HepG2 (cell line): Measurements from ENCODE around the gene TEF. TPM values are rescaled to one million over a fixed set of nuclear protein-coding genes. Genes with fewer than 3 reads are reported as not detected.

Experiments used
- CREBL2 ChIP-seq: sonication (generic); formaldehyde crosslinking; IDR thresholded peaks from 2 replicates; pipeline ENCODE4 v1.8.1; 2023; ENCODE audit warnings: missing genetic modification reagents, mild to moderate bottlenecking, borderline replicate concordance
- CSRNP1 ChIP-seq: sonication (generic); formaldehyde crosslinking; IDR thresholded peaks from 2 replicates; pipeline ENCODE4 v1.8.1; 2023; ENCODE audit warnings: mild to moderate bottlenecking, missing genetic modification reagents
- ERF ChIP-seq: IDR thresholded peaks from 2 replicates; pipeline ENCODE4 v1.6.1; 2018; ENCODE audit warnings: missing biosample characterization, missing genetic modification reagents
- FOSL1 ChIP-seq: sonication (generic); formaldehyde crosslinking; IDR thresholded peaks from 2 replicates; pipeline ENCODE4 v1.9.0; 2021; ENCODE audit warnings: missing genetic modification reagents, borderline replicate concordance
- HCFC1 ChIP-seq: fragments of 150-350 bp; IDR thresholded peaks from 2 replicates; pipeline ENCODE4 v1.6.1; 2014; ENCODE audit warnings: low read depth, low read length
- HNRNPUL1 ChIP-seq: fragments of 200-400 bp; formaldehyde crosslinking; IDR thresholded peaks from 2 replicates; pipeline ENCODE4 v1.6.1; 2017; ENCODE audit warnings: low read depth, mild to moderate bottlenecking, low read length, moderate library complexity
- NKX3-1 ChIP-seq: sonication (generic); formaldehyde crosslinking; IDR thresholded peaks from 2 replicates; pipeline ENCODE4 v1.5.0; 2020; ENCODE audit warnings: missing genetic modification reagents
- PRDM10 ChIP-seq: sonication (generic); formaldehyde crosslinking; IDR thresholded peaks from 2 replicates; pipeline ENCODE4 v1.4.0; 2020; ENCODE audit warnings: low read depth, missing genetic modification reagents
- SAP130 ChIP-seq: IDR thresholded peaks from 2 replicates; pipeline ENCODE4 v1.6.1; 2016; ENCODE audit warnings: low read depth
- TBX2 ChIP-seq: sonication (generic); formaldehyde crosslinking; IDR thresholded peaks from 2 replicates; pipeline ENCODE4 v1.5.0; 2020; ENCODE audit warnings: missing genetic modification reagents, mild to moderate bottlenecking, borderline replicate concordance
- THYN1 ChIP-seq: sonication (generic); formaldehyde crosslinking; IDR thresholded peaks from 2 replicates; pipeline ENCODE4 v1.8.1; 2023; ENCODE audit warnings: low read depth, mild to moderate bottlenecking, moderate library complexity, missing genetic modification reagents, borderline replicate concordance
- UBTF ChIP-seq: sonication (generic); formaldehyde crosslinking; IDR thresholded peaks from 2 replicates; pipeline ENCODE4 v1.4.0; 2020; ENCODE audit warnings: mild to moderate bottlenecking, missing genetic modification reagents
- ZBTB25 ChIP-seq: IDR thresholded peaks from 2 replicates; pipeline ENCODE4 v1.6.1; 2018; ENCODE audit warnings: missing genetic modification reagents
- ZFY ChIP-seq: sonication (generic); formaldehyde crosslinking; IDR thresholded peaks from 2 replicates; pipeline ENCODE4 v1.4.0; 2020; ENCODE audit warnings: missing genetic modification reagents
- polyA plus RNA-seq, 8 experiments: library from polyadenylated mRNA; depleted of rRNA in 3 of 8; stranded (reverse) in 7 of 8; unstranded in 1 of 8; fragments of >200 nt; fragmentation: Illumina TruSeq in 4 of 8; extraction: Trizol in 4 of 8; gene quantifications; 2 replicates each; pipeline versions ENCODE4 v1.2.1 to v1.2.3, GENCODE V29; 2011 to 2016; ENCODE audit warnings: low read depth in 4 of 8, missing spikeins in 1 of 8, mixed read lengths in 1 of 8; ENCODE audit not compliant: insufficient read depth in 1 of 8
- total RNA-seq, 5 experiments: library from RNA; depleted of rRNA; stranded (reverse); fragments of >200 nt; fragmentation: Illumina TruSeq; extraction: Trizol; gene quantifications; 2 replicates each; pipeline ENCODE4 v1.2.3, GENCODE V29; 2016; ENCODE audit warnings: low read depth in 1 of 5
- TF ChIP-seq, protein P1 (sequence below): IDR thresholded peaks from 2 replicates; pipeline ENCODE4 v1.6.1; 2012; ENCODE audit warnings: low read length, improper control_type of control experiment

Gene TEF
- total and polyA plus RNA-seq, 2 of the 13 experiments (the other 11 are each of a cell fraction or from before 2014, with no cell fraction given): 7.6 to 11.2 TPM

- TF ChIP-seq THYN1 (CRISPR knock-in tag) (no peak), PRDM10 (CRISPR knock-in tag) (peak; percentile 73; the same call in 1 of the 2 replicates), HCFC1 (peak; percentile 61; the same call in 1 of the 2 replicates), UBTF (CRISPR knock-in tag) (peak; percentile 91), ZFY (CRISPR knock-in tag) (peak; percentile 80), TBX2 (peak; percentile 92), FOSL1 (CRISPR knock-in tag) (no peak), ZBTB25 (peak; percentile 96), SAP130 (CRISPR knock-in tag) (peak; percentile 99), CREBL2 (CRISPR knock-in tag) (no peak), ERF (CRISPR knock-in tag) (peak; percentile 99), CSRNP1 (peak; percentile 47; the same call in 1 of the 2 replicates), NKX3-1 (CRISPR knock-in tag) (peak; percentile 91), HNRNPUL1 (peak; percentile 88; the same call in 1 of the 2 replicates)
- TF ChIP-seq, protein P1, sequence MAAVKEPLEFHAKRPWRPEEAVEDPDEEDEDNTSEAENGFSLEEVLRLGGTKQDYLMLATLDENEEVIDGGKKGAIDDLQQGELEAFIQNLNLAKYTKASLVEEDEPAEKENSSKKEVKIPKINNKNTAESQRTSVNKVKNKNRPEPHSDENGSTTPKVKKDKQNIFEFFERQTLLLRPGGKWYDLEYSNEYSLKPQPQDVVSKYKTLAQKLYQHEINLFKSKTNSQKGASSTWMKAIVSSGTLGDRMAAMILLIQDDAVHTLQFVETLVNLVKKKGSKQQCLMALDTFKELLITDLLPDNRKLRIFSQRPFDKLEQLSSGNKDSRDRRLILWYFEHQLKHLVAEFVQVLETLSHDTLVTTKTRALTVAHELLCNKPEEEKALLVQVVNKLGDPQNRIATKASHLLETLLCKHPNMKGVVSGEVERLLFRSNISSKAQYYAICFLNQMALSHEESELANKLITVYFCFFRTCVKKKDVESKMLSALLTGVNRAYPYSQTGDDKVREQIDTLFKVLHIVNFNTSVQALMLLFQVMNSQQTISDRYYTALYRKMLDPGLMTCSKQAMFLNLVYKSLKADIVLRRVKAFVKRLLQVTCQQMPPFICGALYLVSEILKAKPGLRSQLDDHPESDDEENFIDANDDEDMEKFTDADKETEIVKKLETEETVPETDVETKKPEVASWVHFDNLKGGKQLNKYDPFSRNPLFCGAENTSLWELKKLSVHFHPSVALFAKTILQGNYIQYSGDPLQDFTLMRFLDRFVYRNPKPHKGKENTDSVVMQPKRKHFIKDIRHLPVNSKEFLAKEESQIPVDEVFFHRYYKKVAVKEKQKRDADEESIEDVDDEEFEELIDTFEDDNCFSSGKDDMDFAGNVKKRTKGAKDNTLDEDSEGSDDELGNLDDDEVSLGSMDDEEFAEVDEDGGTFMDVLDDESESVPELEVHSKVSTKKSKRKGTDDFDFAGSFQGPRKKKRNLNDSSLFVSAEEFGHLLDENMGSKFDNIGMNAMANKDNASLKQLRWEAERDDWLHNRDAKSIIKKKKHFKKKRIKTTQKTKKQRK: no peak
These were observed 65.1 kb downstream of the TEF start, which contains the start of gene TOB2 (continued) for GRCh38 chr22:41446639-41447434.
